GM23338 (cell line): ENCODE measurements around the gene DCAF4L1. TPM values are rescaled to one million over a fixed set of nuclear protein-coding genes. Genes with fewer than 3 reads are reported as not detected.

Source experiments
- ATAC-seq: fragments of 200-7000 bp; cut with Tn5 transposase; 3 replicates; pipeline ENCODE4 v1.9.1; 2020
- DNase-seq: peaks from one replicate; pipeline ENCODE4 v3.0.0-alpha.2; 2015; ENCODE audit warnings: low spot score
- H2AFZ ChIP-seq: fragments of 200-600 bp; sonication (generic); 2 replicates; pipeline ENCODE4 v1.8.0; 2016; ENCODE audit warnings: antibody characterized with exemption, mild to moderate bottlenecking, moderate library complexity
- H3F3A ChIP-seq: fragments of 200-600 bp; sonication (generic); replicated peaks from 2 replicates; pipeline ENCODE4 v1.8.0; 2017; ENCODE audit warnings: antibody characterized with exemption, mixed run types, low read depth
- H3K27ac ChIP-seq: fragments of 200-600 bp; sonication (generic); 2 replicates; pipeline ENCODE4 v1.6.1; 2016; ENCODE audit warnings: low read depth
- H3K27me3 ChIP-seq: fragments of 200-600 bp; sonication (generic); 2 replicates; pipeline ENCODE4 v1.8.0; 2016; ENCODE audit warnings: mild to moderate bottlenecking, mixed run types, moderate library complexity; ENCODE audit not compliant: insufficient read depth
- H3K36me3 ChIP-seq: fragments of 200-600 bp; sonication (generic); 2 replicates; pipeline ENCODE4 v1.8.0; 2016; ENCODE audit warnings: mild to moderate bottlenecking; ENCODE audit not compliant: insufficient read depth
- H3K4me1 ChIP-seq: fragments of 200-600 bp; sonication (generic); 2 replicates; pipeline ENCODE4 v1.8.0; 2016; ENCODE audit warnings: mild to moderate bottlenecking, moderate library complexity; ENCODE audit not compliant: insufficient read depth
- H3K4me2 ChIP-seq: fragments of 200-600 bp; sonication (generic); 2 replicates; pipeline ENCODE4 v1.7.1; 2017; ENCODE audit warnings: mixed run types
- H3K4me3 ChIP-seq: fragments of 200-600 bp; sonication (generic); 2 replicates; pipeline ENCODE4 v1.6.1; 2016; ENCODE audit warnings: mixed run types
- H3K79me2 ChIP-seq: fragments of 200-600 bp; sonication (generic); replicated peaks from 2 replicates; pipeline ENCODE4 v1.8.0; 2017; ENCODE audit warnings: mild to moderate bottlenecking; ENCODE audit not compliant: insufficient read depth
- H3K9me2 ChIP-seq: fragments of 200-600 bp; sonication (generic); 2 replicates; pipeline ENCODE4 v1.8.0; 2017; ENCODE audit not compliant: insufficient read depth
- H4K20me1 ChIP-seq: fragments of 200-600 bp; sonication (generic); replicated peaks from 2 replicates; pipeline ENCODE4 v1.8.0; 2017; ENCODE audit warnings: mild to moderate bottlenecking; ENCODE audit not compliant: insufficient read depth
- H3K27ac Mint-ChIP-seq: 2 replicates; pipeline ENCODE4 v1.8.0; 2020; ENCODE audit warnings: inconsistent platforms, mild to moderate bottlenecking, moderate library complexity, mixed read lengths
- H3K27me3 Mint-ChIP-seq: 3 replicates; pipeline ENCODE4 v1.8.0; 2022; ENCODE audit warnings: low read depth, mild to moderate bottlenecking, moderate library complexity, mixed read lengths, inconsistent platforms; ENCODE audit not compliant: insufficient read depth, poor library complexity
- H3K36me3 Mint-ChIP-seq: 3 replicates; pipeline ENCODE4 v1.8.0; 2021; ENCODE audit warnings: low read depth, mild to moderate bottlenecking, inconsistent platforms, moderate library complexity, mixed read lengths
- H3K4me1 Mint-ChIP-seq: 3 replicates; pipeline ENCODE4 v1.8.0; 2020; ENCODE audit warnings: mild to moderate bottlenecking, inconsistent platforms, mixed read lengths
- H3K4me3 Mint-ChIP-seq: 3 replicates; pipeline ENCODE4 v1.8.0; 2021; ENCODE audit warnings: moderate library complexity, mild to moderate bottlenecking, inconsistent platforms, mixed read lengths
- H3K9me3 Mint-ChIP-seq: 3 replicates; pipeline ENCODE4 v1.8.0; 2020; ENCODE audit warnings: moderate library complexity, mild to moderate bottlenecking, inconsistent platforms, mixed read lengths
- CTCF ChIP-seq, 2 experiments: fragments of 200-600 bp in 1 of 2; sonication (generic) in 1 of 2; conservative IDR thresholded peaks; 2 replicates each; pipeline versions ENCODE4 v1.5.1 to v1.6.1; 2016 to 2017; ENCODE audit warnings: antibody characterized with exemption in 2 of 2, low read depth in 2 of 2, mild to moderate bottlenecking in 2 of 2, moderate library complexity in 1 of 2
- EZH2 ChIP-seq: fragments of 200-600 bp; sonication (generic); IDR thresholded peaks from one replicate; pipeline ENCODE4 v1.8.0; 2017; ENCODE audit warnings: antibody characterized with exemption, mild to moderate bottlenecking, low read depth; ENCODE audit not compliant: unreplicated experiment
- JUNB ChIP-seq: IDR thresholded peaks from one replicate; pipeline ENCODE4 v1.6.1; 2016; ENCODE audit warnings: antibody characterized with exemption; ENCODE audit not compliant: unreplicated experiment
- STAT1 ChIP-seq: IDR thresholded peaks from one replicate; pipeline ENCODE4 v1.6.1; 2016; ENCODE audit warnings: antibody characterized with exemption; ENCODE audit not compliant: unreplicated experiment
- ZNF462 ChIP-seq: fragments of 250-450 bp; sonication (Bioruptor Pico); IDR thresholded peaks from 2 replicates; pipeline ENCODE4 v1.5.0; 2020; ENCODE audit warnings: mild to moderate bottlenecking, moderate library complexity
- polyA plus RNA-seq: library from polyadenylated mRNA; unstranded; fragments of >200 nt; fragmentation: Nextera tagmentation; extraction: Ambion mirVana; gene quantifications from 2 replicates; pipeline ENCODE4 v1.2.1, GENCODE V29; 2016
- total RNA-seq: library from RNA; depleted of rRNA; stranded (reverse); fragments of >200 nt; shearing (Covaris generic); gene quantifications from 2 replicates; pipeline ENCODE4 v1.2.3, GENCODE V29; 2014
- TF ChIP-seq, protein P1 (sequence below): IDR thresholded peaks from one replicate; pipeline ENCODE4 v1.6.1; 2018; ENCODE audit warnings: antibody characterized with exemption; ENCODE audit not compliant: unreplicated experiment

Gene DCAF4L1
- total and polyA plus RNA-seq, 2 experiments from 2014 or later, result 0.55 to 0.63 TPM

DNA sequence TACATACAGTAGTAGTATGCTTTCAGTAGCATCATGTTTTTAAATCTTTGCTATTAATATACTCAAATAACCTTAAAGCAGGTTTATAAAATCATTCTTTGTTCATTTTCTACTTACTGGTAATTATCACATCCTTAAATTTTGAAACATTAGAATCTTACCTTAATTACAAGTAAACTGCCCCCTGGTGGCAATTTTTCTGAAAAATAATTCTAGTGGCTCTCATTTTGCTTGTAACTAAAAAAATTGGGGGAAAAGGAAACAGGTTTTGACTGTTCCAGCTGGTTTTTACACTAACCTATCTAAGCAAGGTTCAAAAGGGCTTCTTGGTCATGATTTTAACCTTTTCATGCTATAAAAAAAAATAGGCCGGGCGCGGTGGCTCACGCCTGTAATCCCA lies 18.5 kb upstream of the DCAF4L1 start (continued):
- TF ChIP-seq ZNF462 (no peak), STAT1 (no peak)

DNA sequence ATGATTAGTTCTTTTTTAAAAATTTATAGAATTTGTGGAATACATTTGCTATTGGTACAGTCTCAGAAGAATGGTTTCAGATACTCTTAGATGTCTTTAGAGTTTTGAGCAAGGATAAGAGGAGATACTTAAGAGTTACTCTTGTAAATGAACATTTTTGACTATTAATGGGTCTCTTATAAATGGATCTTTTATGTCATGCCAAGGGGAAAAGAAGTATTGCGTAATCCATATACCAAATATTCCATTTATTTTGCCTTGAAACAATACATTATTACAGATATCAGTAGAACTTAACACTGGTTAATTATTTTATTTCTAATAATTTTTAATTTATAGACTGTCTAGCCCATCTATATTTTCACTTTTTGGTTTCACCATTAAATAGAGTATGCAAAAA lies 17.2 kb upstream of the DCAF4L1 start:
- no peaks in the 10 kb centered on the region for H3K9me2 ChIP-seq
- TF ChIP-seq, protein P1, sequence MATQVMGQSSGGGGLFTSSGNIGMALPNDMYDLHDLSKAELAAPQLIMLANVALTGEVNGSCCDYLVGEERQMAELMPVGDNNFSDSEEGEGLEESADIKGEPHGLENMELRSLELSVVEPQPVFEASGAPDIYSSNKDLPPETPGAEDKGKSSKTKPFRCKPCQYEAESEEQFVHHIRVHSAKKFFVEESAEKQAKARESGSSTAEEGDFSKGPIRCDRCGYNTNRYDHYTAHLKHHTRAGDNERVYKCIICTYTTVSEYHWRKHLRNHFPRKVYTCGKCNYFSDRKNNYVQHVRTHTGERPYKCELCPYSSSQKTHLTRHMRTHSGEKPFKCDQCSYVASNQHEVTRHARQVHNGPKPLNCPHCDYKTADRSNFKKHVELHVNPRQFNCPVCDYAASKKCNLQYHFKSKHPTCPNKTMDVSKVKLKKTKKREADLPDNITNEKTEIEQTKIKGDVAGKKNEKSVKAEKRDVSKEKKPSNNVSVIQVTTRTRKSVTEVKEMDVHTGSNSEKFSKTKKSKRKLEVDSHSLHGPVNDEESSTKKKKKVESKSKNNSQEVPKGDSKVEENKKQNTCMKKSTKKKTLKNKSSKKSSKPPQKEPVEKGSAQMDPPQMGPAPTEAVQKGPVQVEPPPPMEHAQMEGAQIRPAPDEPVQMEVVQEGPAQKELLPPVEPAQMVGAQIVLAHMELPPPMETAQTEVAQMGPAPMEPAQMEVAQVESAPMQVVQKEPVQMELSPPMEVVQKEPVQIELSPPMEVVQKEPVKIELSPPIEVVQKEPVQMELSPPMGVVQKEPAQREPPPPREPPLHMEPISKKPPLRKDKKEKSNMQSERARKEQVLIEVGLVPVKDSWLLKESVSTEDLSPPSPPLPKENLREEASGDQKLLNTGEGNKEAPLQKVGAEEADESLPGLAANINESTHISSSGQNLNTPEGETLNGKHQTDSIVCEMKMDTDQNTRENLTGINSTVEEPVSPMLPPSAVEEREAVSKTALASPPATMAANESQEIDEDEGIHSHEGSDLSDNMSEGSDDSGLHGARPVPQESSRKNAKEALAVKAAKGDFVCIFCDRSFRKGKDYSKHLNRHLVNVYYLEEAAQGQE, result no peak
- TF ChIP-seq CTCF (conservative IDR thresholded peaks at IDR 0.05; ENCODE audit: low read depth in 2 of 2) (no peak), EZH2 (no peak), JUNB (no peak)
- Mint-ChIP-seq H3K4me1 (peaks cover 8% of the 10 kb centered on the region; the same call in 2 of the 3 replicates), H3K36me3 (peaks cover 12% of the 10 kb centered on the region), H3K9me3 (peaks cover 11% of the 10 kb centered on the region; the same call in 2 of the 3 replicates), H3K27ac (no peak overlapping the region), H3K4me3 (no peak overlapping the region), H3K27me3 (peaks cover 9% of the 10 kb centered on the region)
- no peak overlapping the region for H3K4me2 ChIP-seq
- no peaks in the 10 kb centered on the region for H3K79me2 ChIP-seq
- no peak overlapping the region for H3K27ac ChIP-seq
- ATAC-seq (no peak), DNase-seq (no peak)
- no peaks in the 10 kb centered on the region for H4K20me1 ChIP-seq
- no peak overlapping the region for H2AFZ ChIP-seq
- H3K36me3 ChIP-seq, result 0 out of 2 replicates have a peak, but pooled peaks cover 5% of the 10 kb centered on the region
- H3K4me1 ChIP-seq, result no peaks in the 10 kb centered on the region
- no peaks in the 10 kb centered on the region for H3F3A ChIP-seq
- no peaks in the 10 kb centered on the region for H3K27me3 ChIP-seq
- no peak overlapping the region for H3K4me3 ChIP-seq
